ENCODE results near the gene NR4A3. TPM values are rescaled to one million over a fixed set of nuclear protein-coding genes. Genes with fewer than 3 reads are reported as not detected.

Gene NR4A3
- total and polyA plus RNA-seq, 10 of the 15 experiments (the other 5 are each of a cell fraction or from before 2014, with no cell fraction given), result 0.04 to 2.1 (median 0.64) TPM; not detected in 1

GRCh38 chr9:99860266-99860665 is 38.6 kb downstream of the NR4A3 start:
- TF ChIP-seq JUNB (IDR thresholded peaks at IDR 0.05) (no peak), PBX3 (IDR thresholded peaks at IDR 0.05; ENCODE audit: insufficient replicate concordance, low read depth, low read length) (no peak), CBFB (IDR thresholded peaks at IDR 0.05; ENCODE audit: low read depth) (no peak), ATF3 (IDR thresholded peaks at IDR 0.05; ENCODE audit: borderline replicate concordance, extremely low read depth, low read depth, low read length) (no peak), GATAD2B (conservative IDR thresholded peaks at IDR 0.05; ENCODE audit: low read depth) (no peak), ZNF217 (IDR thresholded peaks at IDR 0.05) (no peak), KLF5 (IDR thresholded peaks at IDR 0.05; ENCODE audit: partially characterized antibody) (no peak)
- ATAC-seq, result no peak

More at GRCh38 chr9:99860266-99860665, 38.6 kb downstream of the NR4A3 start:
- no peak overlapping the region for H3K4me3 ChIP-seq
- H2AFZ ChIP-seq (ENCODE audit: control insufficient read depth, low read depth, low read length), result no peak overlapping the region
- in situ Hi-C loops (cut with MboI), result no loop called here
- 58% methylated on average over 1 of the region's 1 CpG for WGBS (ENCODE audit: insufficient coverage, insufficient replicate concordance, low lambda C conversion rate, missing lambda C conversion rate)
- H3K4me2 ChIP-seq (ENCODE audit: control insufficient read depth, insufficient read depth), result no peak overlapping the region
- no peaks in the 10 kb centered on the region for H3K36me3 ChIP-seq (ENCODE audit: control insufficient read depth in 2 of 2, insufficient read depth in 2 of 2, low read length in 1 of 2)
- intact Hi-C loops (cut with micrococcal nuclease; ENCODE audit: unreplicated experiment), result no loop called here
- FAIRE-seq, result no peak
- DNase-seq (ENCODE audit: low read depth, low spot score), result no peak
- no peaks in the 10 kb centered on the region for H3K9me3 ChIP-seq (replicated peaks; ENCODE audit: control insufficient read depth, insufficient read depth, low read length)
- H4K20me1 ChIP-seq (ENCODE audit: control insufficient read depth, insufficient read depth), result no peaks in the 10 kb centered on the region
- H3K4me1 ChIP-seq (ENCODE audit: control insufficient read depth, insufficient read depth, low read length), result no peaks in the 10 kb centered on the region
- H3K79me2 ChIP-seq (ENCODE audit: control insufficient read depth, insufficient read depth, low read length), result no peaks in the 10 kb centered on the region
- H3K27me3 ChIP-seq (replicated peaks in 1 of 2; ENCODE audit: control insufficient read depth in 2 of 2, insufficient read depth in 2 of 2, low read length in 1 of 2), result no peaks in the 10 kb centered on the region
- H3K9ac ChIP-seq (ENCODE audit: control insufficient read depth, insufficient read depth, low read length), result no peak overlapping the region
- BruUV-seq (replicated peaks), result no TSS peak
- SMC1A ChIA-PET (ENCODE audit: uncharacterized antibody, unreplicated experiment), result interaction anchor here (0.8 to 2.0 kb wide), 4 partner anchors 9 to 24 kb away, joined by 3 to 6 read pairs (median 4); no protein-coding TSS in a partner anchor
- no peak overlapping the region for H3K27ac ChIP-seq (ENCODE audit: control insufficient read depth, insufficient read depth)
- RAD21 ChIA-PET (ENCODE audit: unreplicated experiment), result interaction anchor here (1.0 kb wide), 1 partner anchor 35 kb away, joined by 3 read pairs; no protein-coding TSS in a partner anchor
- CTCF ChIA-PET, result interaction anchor here (0.6 to 1.2 kb wide), 3 partner anchors 9 to 418 kb away, joined by 3 to 4 read pairs (median 3); no protein-coding TSS in a partner anchor
- POLR2A ChIA-PET, result interaction anchor here (0.9 kb wide), 1 partner anchor 9 kb away, joined by 3 read pairs; no protein-coding TSS in a partner anchor

Data from GM12878 (cell line).